ENCODE measurements around the gene IRF2. TPM values are rescaled to one million over a fixed set of nuclear protein-coding genes. Genes with fewer than 3 reads are reported as not detected.
"Not testable (repeated sequence)": the region's sequence is repeated elsewhere in the genome, so short reads cannot be mapped to it uniquely, and the experiment has no call there.

The IRF2 gene
- total and polyA plus RNA-seq, 2 donors (not counting 1 experiment from before 2014, with no cell fraction given): 67.8 to 68.2 TPM

GRCh38 chr4:184346682-184347081 is 127.7 kb downstream of the IRF2 start:
- POLR2A ChIA-PET: interaction anchor here (1.2 kb wide), 2 partner anchors 18 to 43 kb away, joined by 3 to 7 read pairs; no protein-coding TSS in a partner anchor

GRCh38 chr4:184346273-184346672 is 128.1 kb downstream of the IRF2 start:
- not testable (repeated sequence) for H3K36me3 ChIP-seq (replicated peaks in 1 of 2; ENCODE audit: control extremely low read depth in 1 of 2, control insufficient read depth in 1 of 2, extremely low read depth in 1 of 2, insufficient read depth in 2 of 2, low read length in 1 of 2); DNase-seq; H3K27ac Mint-ChIP-seq; H2AFZ ChIP-seq (ENCODE audit: insufficient read depth, low read depth, low read length, poor library complexity, severe bottlenecking); H4K20me1 ChIP-seq (ENCODE audit: control insufficient read depth, insufficient read depth, low read length, poor library complexity, severe bottlenecking); ATAC-seq (ENCODE audit: low read depth); H3K27me3 Mint-ChIP-seq; H3K9me3 ChIP-seq (ENCODE audit: control extremely low read depth in 1 of 3, control insufficient read depth in 2 of 3, insufficient read depth in 1 of 3, low read length in 2 of 3); H3K9ac ChIP-seq (ENCODE audit: low read length); H3K4me3 ChIP-seq (ENCODE audit: control extremely low read depth in 1 of 5, extremely low read depth in 1 of 5, insufficient read depth in 1 of 5, low read depth in 2 of 5, low read length in 4 of 5); H3K27me3 ChIP-seq (replicated peaks in 1 of 4; ENCODE audit: control extremely low read depth in 1 of 4, control insufficient read depth in 3 of 4, insufficient read depth in 4 of 4, low read length in 3 of 4); H3K27ac ChIP-seq (ENCODE audit: low read length in 2 of 2); H3K9me3 Mint-ChIP-seq (ENCODE audit: insufficient read depth)
- Mint-ChIP-seq H3K4me3 (peak overlapping the region; percentile 89), H3K4me1 (peaks cover 82% of the 10 kb centered on the region)
- Histone ChIP-seq H3K4me1 (ENCODE audit: control insufficient read depth in 2 of 2, insufficient read depth in 2 of 2, low read length in 2 of 2) (peaks cover 78 to 83% of the 10 kb centered on the region in 2 donors), H3K4me2 (replicated peaks; ENCODE audit: low read depth, low read length, poor library complexity, severe bottlenecking) (peak overlapping the region; percentile 74), H3K79me2 (ENCODE audit: control insufficient read depth, insufficient read depth, low read length) (peaks cover 10% of the 10 kb centered on the region)
- ChIA-PET CTCF (interaction anchor here (1.7 to 2.9 kb wide), 4 partner anchors 18 to 81 kb away, joined by 5 to 13 read pairs (median 11); no protein-coding TSS in a partner anchor), POLR2A (interaction anchor here (1.2 kb wide), 1 partner anchor 44 kb away, joined by 3 read pairs; no protein-coding TSS in a partner anchor)
- intact Hi-C loops (cut with micrococcal nuclease): loop anchor here (2.0 to 5.0 kb wide), 3 partner anchors 39 to 106 kb away; no protein-coding TSS in a partner anchor
- 96% methylated on average over 4 of the region's 6 CpGs for WGBS (ENCODE audit: insufficient coverage)

More at GRCh38 chr4:184346682-184347081, 127.7 kb downstream of the IRF2 start:
- intact Hi-C loops (cut with micrococcal nuclease): loop anchor here (1.0 to 5.0 kb wide), 5 partner anchors 32 to 106 kb away; no protein-coding TSS in a partner anchor
- Histone ChIP-seq H2AFZ (ENCODE audit: insufficient read depth, low read depth, low read length, poor library complexity, severe bottlenecking) (no peak overlapping the region), H3K4me3 (ENCODE audit: control extremely low read depth in 1 of 5, extremely low read depth in 1 of 5, insufficient read depth in 1 of 5, low read depth in 2 of 5, low read length in 4 of 5) (peak overlapping the region in 2 of 5 experiments; percentile 26 to 56), H3K79me2 (ENCODE audit: control insufficient read depth, insufficient read depth, low read length) (peaks cover 10% of the 10 kb centered on the region), H3K4me1 (ENCODE audit: control insufficient read depth in 2 of 2, insufficient read depth in 2 of 2, low read length in 2 of 2) (peaks cover 74 to 79% of the 10 kb centered on the region in 2 donors), H3K27me3 (replicated peaks in 1 of 4; ENCODE audit: control extremely low read depth in 1 of 4, control insufficient read depth in 3 of 4, insufficient read depth in 4 of 4, low read length in 3 of 4) (no peaks in the 10 kb centered on the region), H3K9ac (ENCODE audit: low read length) (peak overlapping the region; percentile 51), H3K4me2 (replicated peaks; ENCODE audit: low read depth, low read length, poor library complexity, severe bottlenecking) (peak overlapping the region; percentile 74), H3K36me3 (replicated peaks in 1 of 2; ENCODE audit: control extremely low read depth in 1 of 2, control insufficient read depth in 1 of 2, extremely low read depth in 1 of 2, insufficient read depth in 2 of 2, low read length in 1 of 2) (no peaks in the 10 kb centered on the region), H4K20me1 (ENCODE audit: control insufficient read depth, insufficient read depth, low read length, poor library complexity, severe bottlenecking) (no peaks in the 10 kb centered on the region), H3K9me3 (ENCODE audit: control extremely low read depth in 1 of 3, control insufficient read depth in 2 of 3, insufficient read depth in 1 of 3, low read length in 2 of 3) (peaks cover 0 to 5% (median 0%) of the 10 kb centered on the region in 3 donors), H3K27ac (ENCODE audit: low read length in 2 of 2) (peak overlapping the region; percentile 61 to 62)
- Mint-ChIP-seq H3K9me3 (ENCODE audit: insufficient read depth) (no peaks in the 10 kb centered on the region), H3K27ac (peak overlapping the region; percentile 85), H3K4me1 (peaks cover 78% of the 10 kb centered on the region), H3K27me3 (no peaks in the 10 kb centered on the region), H3K4me3 (peak overlapping the region; percentile 89)
- DNase-seq (no peak), ATAC-seq (ENCODE audit: low read depth) (no peak)
- CTCF ChIA-PET: interaction anchor here (0.9 to 2.9 kb wide), 12 partner anchors 11 to 85 kb away, joined by 3 to 13 read pairs (median 4); no protein-coding TSS in a partner anchor
- WGBS (ENCODE audit: insufficient coverage): 100% methylated on average over 1 of the region's 2 CpGs
- no peak for TF ChIP-seq CTCF (IDR thresholded peaks at IDR 0.05)
- TF ChIP-seq EZH2 (IDR thresholded peaks at IDR 0.05; ENCODE audit: borderline replicate concordance, insufficient read depth, low read depth, low read length, poor library complexity, severe bottlenecking): no peak
